ENCODE measurements around the gene TOP1. TPM values are rescaled to one million over a fixed set of nuclear protein-coding genes. Genes with fewer than 3 reads are reported as not detected.

TOP1 gene
- total RNA-seq, 1 donor from 2014 or later, result 21.3 TPM

- peak; percentile 93 for DNase-seq
Observed at GRCh38 chr20:41147767-41148191, 119.2 kb downstream of the TOP1 start.

GRCh38 chr20:41148942-41149341, 120.3 kb downstream of the TOP1 start:
- DNase-seq, result no peak

- peak; percentile 97 for DNase-seq
Observed at GRCh38 chr20:41150664-41151063, 122.0 kb downstream of the TOP1 start.

GRCh38 chr20:41151134-41151869, 122.7 kb downstream of the TOP1 start:
- peak; percentile 34 for DNase-seq

GRCh38 chr20:41152108-41152757, 123.6 kb downstream of the TOP1 start:
- peak; percentile 36 for DNase-seq

- DNase-seq, result no peak
Observed at GRCh38 chr20:41154436-41155176, 126.0 kb downstream of the TOP1 start.

GRCh38 chr20:41155261-41155660, 126.6 kb downstream of the TOP1 start:
- no peak for DNase-seq

- DNase-seq, result no peak
Observed at GRCh38 chr20:41158082-41158625, 129.5 kb downstream of the TOP1 start.

GRCh38 chr20:41159547-41159946, 130.9 kb downstream of the TOP1 start:
- DNase-seq, result no peak

- DNase-seq, result no peak
Observed at GRCh38 chr20:41160686-41161085, 132.1 kb downstream of the TOP1 start.

- DNase-seq, result no peak
Observed at GRCh38 chr20:41161886-41162285, 133.3 kb downstream of the TOP1 start.

- DNase-seq, result no peak
Observed at GRCh38 chr20:41162396-41162795, 133.8 kb downstream of the TOP1 start.

GRCh38 chr20:41163821-41164220, 135.2 kb downstream of the TOP1 start:
- no peak for DNase-seq

GRCh38 chr20:41165001-41165882, 136.6 kb downstream of the TOP1 start:
- no peak for DNase-seq

- DNase-seq, result no peak
Observed at GRCh38 chr20:41166201-41167117, 137.8 kb downstream of the TOP1 start.

- no peak for DNase-seq
Observed at GRCh38 chr20:41167118-41167470, 138.5 kb downstream of the TOP1 start.

- no peak for DNase-seq
Observed at GRCh38 chr20:41167481-41168253, 139.0 kb downstream of the TOP1 start.

- no peak for DNase-seq
Observed at GRCh38 chr20:41168281-41169161, 139.9 kb downstream of the TOP1 start.

GRCh38 chr20:41169162-41169690, 140.6 kb downstream of the TOP1 start:
- no peak for DNase-seq

Data from dermis blood vessel endothelial cell (primary cell).